Stimulated activated CD8-positive, alpha-beta memory T cell treated with anti-CD3 and anti-CD28 coated beads, Interleukin-12 subunit alpha, Interleukin-12 subunit beta, amount 100 ng/mL, for 24 hours (primary cell): Measurements from ENCODE around the gene TESMIN.

ENCODE experiments used
- DNase-seq: peaks from one replicate; pipeline ENCODE4 v3.0.0-alpha.2; 2020; ENCODE audit errors: extremely low read depth

TESMIN gene

GRCh38 chr11:68661014-68661413 lies 90.3 kb downstream of the TESMIN start:
- no peak for DNase-seq

- DNase-seq, result no peak
Measured at GRCh38 chr11:68660066-68660810, 91.1 kb downstream of the TESMIN start.

GRCh38 chr11:68659158-68659921 lies 92.0 kb downstream of the TESMIN start:
- no peak for DNase-seq

- no peak for DNase-seq
Measured at GRCh38 chr11:68658661-68659060, 92.7 kb downstream of the TESMIN start.

- no peak for DNase-seq
Measured at GRCh38 chr11:68658097-68658496, 93.2 kb downstream of the TESMIN start.
